ENCODE data around the gene PPIL6. TPM values are rescaled to one million over a fixed set of nuclear protein-coding genes. Genes with fewer than 3 reads are reported as not detected.

The PPIL6 gene
- total RNA-seq, 4 donors from 2014 or later, result 0.64 to 4.0 (median 1.9) TPM; not detected in 1

GRCh38 chr6:109483735-109484057, 43.3 kb upstream of the PPIL6 start:
- Histone ChIP-seq H3K36me3 (no peaks in the 10 kb centered on the region), H3K4me1 (peaks cover 20 to 48% (median 31%) of the 10 kb centered on the region in 4 donors), H3K27ac (peak overlapping the region; percentile 88 to 95 (median 92)), H3K27me3 (no peaks in the 10 kb centered on the region), H3K9me3 (no peaks in the 10 kb centered on the region), H3K4me3 (peak overlapping the region; percentile 7 to 99 (median 84))
- DNase-seq, result no peak
- intact Hi-C loops (cut with DNase I; ENCODE audit: low total_unique reads) (loop anchor here (5.0 kb wide), 1 partner anchor 1529 kb away; no protein-coding TSS in a partner anchor), in situ Hi-C loops (cut with MboI; ENCODE audit: low pct_ligation_motif_present in 1 of 4, low pct_unique_long_range_greater_than_20kb in 1 of 4, low sequenced_read_pairs in 3 of 4) (no loop called here)
- no peak for TF ChIP-seq POLR2AphosphoS5 (IDR thresholded peaks at IDR 0.05)
- no peak for TF ChIP-seq EP300 (IDR thresholded peaks at IDR 0.05; ENCODE audit: low read depth)
- no peak for TF ChIP-seq POLR2A (IDR thresholded peaks at IDR 0.05)
- TF ChIP-seq, protein P1, sequence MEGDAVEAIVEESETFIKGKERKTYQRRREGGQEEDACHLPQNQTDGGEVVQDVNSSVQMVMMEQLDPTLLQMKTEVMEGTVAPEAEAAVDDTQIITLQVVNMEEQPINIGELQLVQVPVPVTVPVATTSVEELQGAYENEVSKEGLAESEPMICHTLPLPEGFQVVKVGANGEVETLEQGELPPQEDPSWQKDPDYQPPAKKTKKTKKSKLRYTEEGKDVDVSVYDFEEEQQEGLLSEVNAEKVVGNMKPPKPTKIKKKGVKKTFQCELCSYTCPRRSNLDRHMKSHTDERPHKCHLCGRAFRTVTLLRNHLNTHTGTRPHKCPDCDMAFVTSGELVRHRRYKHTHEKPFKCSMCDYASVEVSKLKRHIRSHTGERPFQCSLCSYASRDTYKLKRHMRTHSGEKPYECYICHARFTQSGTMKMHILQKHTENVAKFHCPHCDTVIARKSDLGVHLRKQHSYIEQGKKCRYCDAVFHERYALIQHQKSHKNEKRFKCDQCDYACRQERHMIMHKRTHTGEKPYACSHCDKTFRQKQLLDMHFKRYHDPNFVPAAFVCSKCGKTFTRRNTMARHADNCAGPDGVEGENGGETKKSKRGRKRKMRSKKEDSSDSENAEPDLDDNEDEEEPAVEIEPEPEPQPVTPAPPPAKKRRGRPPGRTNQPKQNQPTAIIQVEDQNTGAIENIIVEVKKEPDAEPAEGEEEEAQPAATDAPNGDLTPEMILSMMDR (IDR thresholded peaks at IDR 0.05), result no peak
- 0 to 3% methylated on average over 4 to 6 of the region's 6 CpGs for WGBS, 2 donors (ENCODE audit: low coverage in 1 of 2)

DNA sequence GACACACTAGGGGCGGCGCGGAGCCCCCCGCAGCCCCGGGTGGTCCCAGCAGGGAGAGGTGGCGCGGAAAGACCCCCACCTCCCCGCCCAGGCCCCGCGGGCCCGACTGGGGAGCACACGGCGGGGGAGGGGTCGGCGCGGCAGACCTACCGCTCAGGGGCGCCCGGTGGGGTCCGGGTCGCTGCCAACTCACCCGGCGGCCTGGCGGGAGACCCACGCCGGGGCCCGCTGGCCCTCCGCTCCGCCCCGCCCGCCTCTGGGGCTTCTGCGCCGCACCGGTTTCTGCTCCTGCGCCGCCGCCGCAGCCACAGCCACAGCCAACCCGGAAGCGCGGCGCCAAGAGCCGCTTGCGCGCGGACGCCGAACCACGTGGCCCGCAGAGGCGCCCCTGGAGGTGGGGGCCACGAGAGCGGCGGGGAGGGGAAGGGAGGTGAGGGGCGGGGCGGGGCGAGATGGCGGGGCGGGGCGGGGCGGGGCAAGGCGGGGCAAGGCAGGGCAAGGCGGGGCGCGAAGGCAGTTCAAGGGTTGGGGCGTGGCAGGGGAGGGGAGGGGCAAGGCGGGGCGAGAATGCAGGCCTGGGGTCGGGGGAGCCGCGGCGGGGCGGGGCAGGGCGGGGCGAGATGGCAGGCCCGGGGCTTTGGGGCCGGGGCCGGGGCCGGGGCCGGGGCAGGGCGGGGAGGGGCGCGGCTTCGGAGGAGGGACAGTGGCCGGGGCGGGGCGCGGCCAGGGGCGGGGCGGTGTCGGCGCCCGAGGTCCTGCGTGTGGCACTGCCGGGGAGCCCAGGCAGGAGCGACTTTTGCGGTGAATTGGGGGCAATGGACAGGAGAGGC, 42.7 kb upstream of the PPIL6 start, which contains the start of gene ZBTB24:
Gene ZBTB24, minus strand, starts transcription at position 315 of the 830 bp plus-strand sequence. CDS start 1,193 bp downstream, outside the sequence.
- H3K4me1 ChIP-seq, result peaks cover 21 to 54% (median 33%) of the 10 kb centered on the region in 4 donors
- H3K9me3 ChIP-seq, result no peaks in the 10 kb centered on the region
- peak; percentile 94 for DNase-seq
- peak within 1 kb of the TSS; percentile 71 to 99 (median 90) for H3K4me3 ChIP-seq
- no peaks in the 10 kb centered on the region for H3K27me3 ChIP-seq
- in situ Hi-C loops (cut with MboI; ENCODE audit: low pct_ligation_motif_present in 1 of 4, low pct_unique_long_range_greater_than_20kb in 1 of 4, low sequenced_read_pairs in 3 of 4) (no loop called here), intact Hi-C loops (cut with DNase I; ENCODE audit: low total_unique reads) (loop anchor here (5.0 kb wide), 1 partner anchor 1529 kb away; no protein-coding TSS in a partner anchor)
- TF ChIP-seq, protein P1 (IDR thresholded peaks at IDR 0.05), result peak in 1 of 5 experiments; percentile 7
- peak; percentile 68 to 88 (median 88) for TF ChIP-seq POLR2AphosphoS5 (IDR thresholded peaks at IDR 0.05)
- TF ChIP-seq POLR2A (IDR thresholded peaks at IDR 0.05), result peak; percentile 55
- TF ChIP-seq EP300 (IDR thresholded peaks at IDR 0.05; ENCODE audit: low read depth), result no peak
- no peaks in the 10 kb centered on the region for H3K36me3 ChIP-seq
- H3K27ac ChIP-seq, result peak within 1 kb of the TSS; percentile 88 to 95 (median 92)
- WGBS, 2 donors (ENCODE audit: low coverage in 1 of 2), result 0% methylated on average over 42 of the region's 97 CpGs; no CpG with 5 or more reads in 1 of the 2 donors

DNA sequence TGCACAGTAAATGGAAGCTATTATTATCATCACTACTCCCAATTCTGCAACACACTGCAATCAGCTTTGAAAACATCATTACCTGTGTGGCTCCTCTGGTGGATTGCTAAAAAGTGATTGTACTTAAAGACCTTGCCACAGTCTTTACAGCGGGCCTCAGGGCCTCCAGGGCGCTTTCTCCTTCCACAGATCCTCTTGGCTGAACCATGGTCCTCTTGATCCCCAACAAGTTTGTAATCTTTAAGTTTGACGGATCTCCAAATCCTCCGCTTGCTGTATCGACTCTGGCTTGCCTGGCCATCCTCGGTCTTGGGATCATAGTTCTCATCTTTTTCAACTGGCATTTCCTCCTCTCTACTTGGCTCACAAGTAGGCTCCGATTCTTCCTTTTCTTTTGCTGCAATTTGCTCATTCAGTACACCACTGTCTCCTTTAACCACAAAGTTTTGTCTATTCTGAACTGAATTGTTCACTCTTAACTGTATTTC, 40.6 kb upstream of the PPIL6 start:
- in situ Hi-C loops (cut with MboI; ENCODE audit: low pct_ligation_motif_present in 1 of 4, low pct_unique_long_range_greater_than_20kb in 1 of 4, low sequenced_read_pairs in 3 of 4) (no loop called here), intact Hi-C loops (cut with DNase I; ENCODE audit: low total_unique reads) (loop anchor here (5.0 kb wide), 1 partner anchor 1531 kb away; no protein-coding TSS in a partner anchor)
- Histone ChIP-seq H3K27ac (no peak overlapping the region), H3K4me1 (peaks cover 21 to 67% (median 39%) of the 10 kb centered on the region in 4 donors), H3K27me3 (no peaks in the 10 kb centered on the region), H3K36me3 (no peaks in the 10 kb centered on the region), H3K9me3 (no peaks in the 10 kb centered on the region), H3K4me3 (peak overlapping the region in 1 of 4 donors; percentile 19)
- DNase-seq, result no peak
- TF ChIP-seq POLR2AphosphoS5 (IDR thresholded peaks at IDR 0.05) (no peak), EP300 (IDR thresholded peaks at IDR 0.05; ENCODE audit: low read depth) (no peak), POLR2A (IDR thresholded peaks at IDR 0.05) (no peak)
- TF ChIP-seq, protein P1 (IDR thresholded peaks at IDR 0.05), result no peak
- WGBS, 2 donors (ENCODE audit: low coverage in 1 of 2), result 92 to 98% methylated on average over 5 to 7 of the region's 7 CpGs

Measured in transverse colon (tissue), 4 donors.